ENCODE measurements around the gene MYZAP. TPM values are rescaled to one million over a fixed set of nuclear protein-coding genes. Genes with fewer than 3 reads are reported as not detected.

MYZAP gene
- total and polyA plus RNA-seq, 9 of the 15 experiments (the other 6 are each of a cell fraction or from before 2014, with no cell fraction given): 0.03 TPM; not detected in 8

- ChIA-PET POLR2A (interaction anchor here (0.6 kb wide), 1 partner anchor 86 kb away, joined by 4 read pairs; no protein-coding TSS in a partner anchor), CTCF (ENCODE audit: low intra/inter-chr PET ratio) (no interaction called here)
- no TSS peak for BruUV-seq (replicated peaks)
- ATAC-seq: no peak
- Histone ChIP-seq H3K9ac (ENCODE audit: insufficient read depth in 1 of 2, low read depth in 2 of 2, low read length in 2 of 2) (no peak overlapping the region), H3K9me1 (ENCODE audit: control insufficient read depth, insufficient read depth, low read length) (no peaks in the 10 kb centered on the region), H3K4me1 (replicated peaks in 1 of 2; ENCODE audit: control insufficient read depth in 2 of 2, insufficient read depth in 2 of 2, low read length in 2 of 2) (no peaks in the 10 kb centered on the region), H3K27me3 (ENCODE audit: control insufficient read depth in 2 of 2, insufficient read depth in 2 of 2, low read length in 2 of 2) (peaks cover 9 to 12% of the 10 kb centered on the region in 2 experiments; a peak in 4 of 5 replicates), H3K27ac (ENCODE audit: extremely low read depth, low read depth, low read length) (no peak overlapping the region), H3K9me3 (replicated peaks; ENCODE audit: control insufficient read depth, insufficient read depth, low read depth, low read length) (no peaks in the 10 kb centered on the region), H3K4me3 (no peak overlapping the region), H3K79me2 (ENCODE audit: control insufficient read depth, insufficient read depth, low read length) (no peaks in the 10 kb centered on the region), H3K36me3 (ENCODE audit: control insufficient read depth, insufficient read depth, low read length) (no peaks in the 10 kb centered on the region), H3K4me2 (ENCODE audit: insufficient read depth, low read length) (no peak overlapping the region), H2AFZ (ENCODE audit: low read depth, low read length) (no peak overlapping the region), H4K20me1 (replicated peaks; ENCODE audit: control insufficient read depth, insufficient read depth, low read length) (no peaks in the 10 kb centered on the region)
- DNase-seq (ENCODE audit: extremely low read depth in 1 of 4, low spot score in 3 of 4): no peak
- no peak for FAIRE-seq
- intact Hi-C loops (cut with micrococcal nuclease): loop anchor here (10.0 kb wide), 1 partner anchor 402 kb away; the partner anchor contains the start of gene ALDH1A2
- WGBS (ENCODE audit: insufficient coverage, low coverage, missing lambda C conversion rate): 7% methylated on average over 1 of the region's 1 CpG
- TF ChIP-seq FOXA1 (IDR thresholded peaks at IDR 0.05; ENCODE audit: borderline replicate concordance): no peak
- peak; percentile 85 for TF ChIP-seq NFIC (IDR thresholded peaks at IDR 0.05)
- TF ChIP-seq ZNF274 (IDR thresholded peaks at IDR 0.05; ENCODE audit: borderline replicate concordance, low read depth, low read length): no peak
- TF ChIP-seq ZNF398 (CRISPR knock-in tag; IDR thresholded peaks at IDR 0.05): no peak
- TF ChIP-seq, protein P1, sequence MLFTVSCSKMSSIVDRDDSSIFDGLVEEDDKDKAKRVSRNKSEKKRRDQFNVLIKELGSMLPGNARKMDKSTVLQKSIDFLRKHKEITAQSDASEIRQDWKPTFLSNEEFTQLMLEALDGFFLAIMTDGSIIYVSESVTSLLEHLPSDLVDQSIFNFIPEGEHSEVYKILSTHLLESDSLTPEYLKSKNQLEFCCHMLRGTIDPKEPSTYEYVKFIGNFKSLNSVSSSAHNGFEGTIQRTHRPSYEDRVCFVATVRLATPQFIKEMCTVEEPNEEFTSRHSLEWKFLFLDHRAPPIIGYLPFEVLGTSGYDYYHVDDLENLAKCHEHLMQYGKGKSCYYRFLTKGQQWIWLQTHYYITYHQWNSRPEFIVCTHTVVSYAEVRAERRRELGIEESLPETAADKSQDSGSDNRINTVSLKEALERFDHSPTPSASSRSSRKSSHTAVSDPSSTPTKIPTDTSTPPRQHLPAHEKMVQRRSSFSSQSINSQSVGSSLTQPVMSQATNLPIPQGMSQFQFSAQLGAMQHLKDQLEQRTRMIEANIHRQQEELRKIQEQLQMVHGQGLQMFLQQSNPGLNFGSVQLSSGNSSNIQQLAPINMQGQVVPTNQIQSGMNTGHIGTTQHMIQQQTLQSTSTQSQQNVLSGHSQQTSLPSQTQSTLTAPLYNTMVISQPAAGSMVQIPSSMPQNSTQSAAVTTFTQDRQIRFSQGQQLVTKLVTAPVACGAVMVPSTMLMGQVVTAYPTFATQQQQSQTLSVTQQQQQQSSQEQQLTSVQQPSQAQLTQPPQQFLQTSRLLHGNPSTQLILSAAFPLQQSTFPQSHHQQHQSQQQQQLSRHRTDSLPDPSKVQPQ (CRISPR knock-in tag; IDR thresholded peaks at IDR 0.05; ENCODE audit: borderline replicate concordance): no peak
- TF ChIP-seq PRPF4 (IDR thresholded peaks at IDR 0.05; ENCODE audit: insufficient read depth, low read depth, low read length, poor library complexity, severe bottlenecking): no peak
- in situ Hi-C loops (cut with MboI): no loop called here
Observed at GRCh38 chr15:57662802-57663201, 71.1 kb downstream of the MYZAP start.
